Activated CD4-positive, alpha-beta T cell treated with anti-CD3 and anti-CD28 coated beads, Interleukin-2, amount 10 ng/mL, durations not matched to agents 7 days and 5 days (primary cell): ENCODE measurements around the gene LRRC8D. TPM values are rescaled to one million over a fixed set of nuclear protein-coding genes. Genes with fewer than 3 reads are reported as not detected.
"Not testable (repeated sequence)": the region's sequence is repeated elsewhere in the genome, so short reads cannot be mapped to it uniquely, and the experiment has no call there.

Experiments used
- CTCF ChIA-PET: fragments of 350-600 bp; sonication (Branson Sonifier 250); formaldehyde crosslinking; loops from one replicate; lab custom pipeline; 2021; ENCODE audit warnings: antibody characterized with exemption; lab: Charles Lee
- POLR2A ChIA-PET: fragments of 350-600 bp; sonication (Branson Sonifier 250); formaldehyde crosslinking; loops from one replicate; lab custom pipeline; 2021; ENCODE audit warnings: antibody characterized with exemption; lab: Charles Lee
- DNase-seq: peaks from one replicate; pipeline ENCODE4 v3.0.0-alpha.2; 2020
- H3K27ac Mint-ChIP-seq: one replicate; pipeline ENCODE4 v1.8.0; 2021; ENCODE audit warnings: mild to moderate bottlenecking, moderate library complexity, mixed read lengths
- H3K27me3 Mint-ChIP-seq: one replicate; pipeline ENCODE4 v1.8.0; 2021; ENCODE audit warnings: mixed read lengths
- H3K36me3 Mint-ChIP-seq: one replicate; pipeline ENCODE4 v1.8.0; 2021; ENCODE audit warnings: low read depth, mixed read lengths
- H3K4me1 Mint-ChIP-seq: one replicate; pipeline ENCODE4 v1.8.0; 2021; ENCODE audit warnings: mixed read lengths
- H3K4me3 Mint-ChIP-seq: one replicate; pipeline ENCODE4 v1.8.0; 2021; ENCODE audit warnings: mild to moderate bottlenecking, moderate library complexity, mixed read lengths
- H3K9me3 Mint-ChIP-seq: one replicate; pipeline ENCODE4 v1.8.0; 2021; ENCODE audit warnings: mixed read lengths
- total RNA-seq, 2 experiments: library from RNA; stranded (reverse); gene quantifications; one replicate each; pipeline ENCODE4 v1.2.3, GENCODE V29; 2021

Gene LRRC8D
- total RNA-seq, 2 experiments from 2014 or later = 31.8 to 41.0 TPM

DNA sequence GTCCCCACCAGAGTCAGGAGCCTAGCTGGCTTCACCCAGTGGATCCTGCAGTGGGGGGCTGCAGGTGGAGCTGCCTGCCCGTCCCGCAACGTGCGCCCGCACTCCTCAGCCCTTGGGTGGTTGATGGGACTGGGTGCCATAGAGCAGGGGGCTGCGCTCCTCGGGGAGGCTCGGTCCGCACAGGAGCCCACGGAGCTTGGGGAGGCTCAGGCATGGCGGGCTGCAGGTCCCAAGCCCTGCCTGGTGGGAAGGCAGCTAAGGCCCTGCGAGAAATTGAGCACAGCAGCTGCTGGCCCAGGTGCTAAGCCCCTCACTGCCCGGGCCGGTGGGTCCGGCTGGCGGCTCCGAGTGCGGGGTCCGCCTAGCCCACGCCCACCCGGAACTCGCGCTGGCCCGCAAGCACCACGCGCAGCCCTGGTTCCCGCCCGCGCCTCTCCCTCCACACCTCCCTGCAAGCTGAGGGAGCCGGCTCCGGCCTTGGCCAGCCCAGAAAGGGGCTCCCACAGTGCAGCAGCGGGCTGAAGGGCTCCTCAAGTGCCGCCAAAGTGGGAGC is 163.8 kb downstream of the LRRC8D start:
- H3K4me3 Mint-ChIP-seq, H3K9me3 Mint-ChIP-seq, DNase-seq, H3K27ac Mint-ChIP-seq, H3K4me1 Mint-ChIP-seq, H3K36me3 Mint-ChIP-seq, POLR2A ChIA-PET, H3K27me3 Mint-ChIP-seq: not testable (repeated sequence)
- CTCF ChIA-PET = interaction anchor here (0.8 kb wide), 1 partner anchor 216 kb away, joined by 3 read pairs; no protein-coding TSS in a partner anchor

- no peaks in the 10 kb centered on the region for H3K36me3 Mint-ChIP-seq
- no peaks in the 10 kb centered on the region for H3K9me3 Mint-ChIP-seq
- no peak overlapping the region for H3K27ac Mint-ChIP-seq
- POLR2A ChIA-PET = no interaction called here
- DNase-seq = no peak
- H3K27me3 Mint-ChIP-seq = peaks cover 11% of the 10 kb centered on the region
- CTCF ChIA-PET = interaction anchor here (0.9 to 1.2 kb wide), 2 partner anchors 10 to 1860 kb away, joined by 3 read pairs; no protein-coding TSS in a partner anchor
- no peak overlapping the region for H3K4me3 Mint-ChIP-seq
- H3K4me1 Mint-ChIP-seq = peaks cover 1% of the 10 kb centered on the region
These were observed 165.2 kb downstream of the LRRC8D start for GRCh38 chr1:89986020-89986419.

Other genes starting within 250 kb of the LRRC8D start
- 10 to 100 TPM; 45.0 to 55.2 TPM for gene LRRC8C, start 187.9 kb upstream of the LRRC8D start, total RNA-seq
- 10 to 100 TPM; 16.6 to 18.5 TPM for gene ZNF326, start 174.1 kb downstream of the LRRC8D start, total RNA-seq